Esophagus muscularis mucosa (tissue), 4 donors: Measurements from ENCODE around the gene MACROD2. TPM values are rescaled to one million over a fixed set of nuclear protein-coding genes. Genes with fewer than 3 reads are reported as not detected.

Source experiments
- DNase-seq: peaks from one replicate; pipeline ENCODE4 v3.0.0-alpha.2; 2017; ENCODE audit errors: extremely low spot score
- H3K27ac ChIP-seq, 4 donors: fragments of 200-600 bp; sonication (generic); replicated peaks in 1 of 4; 1 replicate in 3 of 4; 2 replicates in 1 of 4; pipeline ENCODE4 v1.5.1; 2016 to 2019; ENCODE audit warnings: mild to moderate bottlenecking in 1 of 4
- H3K27me3 ChIP-seq, 4 donors: fragments of 200-600 bp; sonication (generic); one replicate each; pipeline versions ENCODE4 v1.5.1 to v1.6.0; 2016 to 2019
- H3K36me3 ChIP-seq, 4 donors: fragments of 200-600 bp; sonication (generic); one replicate each; pipeline ENCODE4 v1.5.1; 2016 to 2019
- H3K4me1 ChIP-seq, 4 donors: fragments of 200-600 bp; sonication (generic); one replicate each; pipeline ENCODE4 v1.5.1; 2016 to 2019
- H3K4me3 ChIP-seq, 4 donors: fragments of 200-600 bp; sonication (generic); 1 replicate in 2 of 4; 2 replicates in 2 of 4; pipeline ENCODE4 v1.5.1; 2016 to 2019; ENCODE audit warnings: mild to moderate bottlenecking in 4 of 4, moderate library complexity in 1 of 4
- H3K9me3 ChIP-seq, 4 donors: fragments of 200-600 bp; sonication (generic); 1 replicate in 3 of 4; 2 replicates in 1 of 4; pipeline ENCODE4 v1.5.1; 2016 to 2019
- CTCF ChIP-seq, 3 experiments: fragments of 200-600 bp in 2 of 3; fragments of 450-650 bp in 1 of 3; sonication (generic) in 2 of 3; IDR thresholded peaks; one replicate each; pipeline ENCODE4 v1.5.1; 2017 to 2019; ENCODE audit warnings: antibody characterized with exemption in 3 of 3, mild to moderate bottlenecking in 2 of 3, moderate library complexity in 1 of 3
- EP300 ChIP-seq: sonication (generic); formaldehyde crosslinking; IDR thresholded peaks from one replicate; pipeline ENCODE4 v1.6.1; 2017; ENCODE audit warnings: antibody characterized with exemption
- POLR2A ChIP-seq: fragments of 450-650 bp; IDR thresholded peaks from one replicate; pipeline ENCODE4 v1.6.1; 2017; ENCODE audit warnings: antibody characterized with exemption, moderate library complexity, mild to moderate bottlenecking, low read depth
- POLR2AphosphoS5 ChIP-seq, 2 donors: sonication (generic); formaldehyde crosslinking; IDR thresholded peaks; one replicate each; pipeline ENCODE4 v1.6.1; 2017; ENCODE audit warnings: antibody characterized with exemption in 2 of 2
- WGBS: methylation state at CpG from one replicate; pipeline ENCODE4 v1.1.5; 2018; 5-methylcytosine and 5-hydroxymethylcytosine counted together
- intact Hi-C: fragments of 100-400 bp; cut with DNase I; formaldehyde crosslinking; loops from one replicate; pipeline ENCODE4 v1.15.1; 2023
- total RNA-seq, 4 donors: library from RNA; depleted of rRNA; stranded (reverse); fragments of >200 nt; gene quantifications; one replicate each; pipeline versions ENCODE4 v1.1.0 to v1.2.1, GENCODE V29; 2016

The MACROD2 gene
- total RNA-seq, 4 donors from 2014 or later = 1.4 to 3.6 (median 2.6) TPM

GRCh38 chr20:15033269-15033668, 1038.0 kb downstream of the MACROD2 start:
- no peak overlapping the region for H3K4me3 ChIP-seq
- H3K27me3 ChIP-seq = no peaks in the 10 kb centered on the region
- H3K27ac ChIP-seq = no peak overlapping the region
- 59% methylated on average over 4 of the region's 4 CpGs for WGBS
- intact Hi-C loops = no loop called here
- DNase-seq = no peak
- H3K4me1 ChIP-seq = no peaks in the 10 kb centered on the region
- no peaks in the 10 kb centered on the region for H3K9me3 ChIP-seq
- TF ChIP-seq POLR2A = no peak
- no peaks in the 10 kb centered on the region for H3K36me3 ChIP-seq

- 33% methylated on average over 8 of the region's 8 CpGs for WGBS
- intact Hi-C loops = no loop called here
- Histone ChIP-seq H3K9me3 (no peaks in the 10 kb centered on the region), H3K27me3 (no peaks in the 10 kb centered on the region), H3K27ac (no peak overlapping the region), H3K36me3 (no peaks in the 10 kb centered on the region), H3K4me1 (no peaks in the 10 kb centered on the region), H3K4me3 (no peak overlapping the region)
- no peak for DNase-seq
- TF ChIP-seq POLR2AphosphoS5 (IDR thresholded peaks at IDR 0.05) = no peak
- no peak for TF ChIP-seq POLR2A
- no peak for TF ChIP-seq CTCF (IDR thresholded peaks at IDR 0.05)
- no peak for TF ChIP-seq EP300
These were observed 1038.6 kb downstream of the MACROD2 start for GRCh38 chr20:15033891-15034290.

GRCh38 chr20:15036948-15037347, 1041.6 kb downstream of the MACROD2 start:
- Histone ChIP-seq H3K9me3 (no peaks in the 10 kb centered on the region), H3K27ac (no peak overlapping the region), H3K4me1 (no peaks in the 10 kb centered on the region), H3K27me3 (no peaks in the 10 kb centered on the region), H3K4me3 (no peak overlapping the region), H3K36me3 (no peaks in the 10 kb centered on the region)
- DNase-seq = no peak
- intact Hi-C loops = no loop called here
- 93% methylated on average over 3 of the region's 3 CpGs for WGBS
- TF ChIP-seq POLR2A (no peak), CTCF (IDR thresholded peaks at IDR 0.05) (no peak), POLR2AphosphoS5 (IDR thresholded peaks at IDR 0.05) (no peak), EP300 (no peak)

GRCh38 chr20:15039088-15039752, 1043.9 kb downstream of the MACROD2 start:
- H3K27ac ChIP-seq = no peak overlapping the region
- no peak overlapping the region for H3K4me3 ChIP-seq
- H3K36me3 ChIP-seq = no peaks in the 10 kb centered on the region
- H3K9me3 ChIP-seq = no peaks in the 10 kb centered on the region
- TF ChIP-seq EP300 = no peak
- TF ChIP-seq CTCF (IDR thresholded peaks at IDR 0.05) = no peak
- TF ChIP-seq POLR2AphosphoS5 (IDR thresholded peaks at IDR 0.05) = no peak
- no peak for DNase-seq
- WGBS = 70% methylated on average over 2 of the region's 2 CpGs
- no peaks in the 10 kb centered on the region for H3K27me3 ChIP-seq
- intact Hi-C loops = no loop called here
- H3K4me1 ChIP-seq = no peaks in the 10 kb centered on the region

GRCh38 chr20:15042723-15043122, 1047.4 kb downstream of the MACROD2 start:
- Histone ChIP-seq H3K27ac (no peak overlapping the region), H3K4me1 (no peaks in the 10 kb centered on the region), H3K9me3 (no peaks in the 10 kb centered on the region), H3K36me3 (no peaks in the 10 kb centered on the region), H3K27me3 (no peaks in the 10 kb centered on the region), H3K4me3 (no peak overlapping the region)
- no peak for TF ChIP-seq EP300
- no peak for TF ChIP-seq CTCF (IDR thresholded peaks at IDR 0.05)
- no peak for TF ChIP-seq POLR2A
- TF ChIP-seq POLR2AphosphoS5 (IDR thresholded peaks at IDR 0.05) = no peak
- intact Hi-C loops = no loop called here
- 94% methylated on average over 1 of the region's 1 CpG for WGBS
- DNase-seq = no peak
